ENCODE measurements around the gene BRME1.

Gene BRME1

GRCh38 chr19:13864046-13864666 is 41.8 kb downstream of the BRME1 start:
- Histone ChIP-seq H3K36me3 (ENCODE audit: control insufficient read depth in 4 of 4, insufficient read depth in 4 of 4, low read length in 3 of 4) (no peaks in the 10 kb centered on the region), H3K27ac (ENCODE audit: insufficient read depth in 1 of 2, low read depth in 1 of 2, low read length in 2 of 2, poor library complexity in 1 of 2, severe bottlenecking in 2 of 2) (peak overlapping the region in 1 of 2 experiments; percentile 25), H3K4me1 (ENCODE audit: control extremely low read depth in 1 of 4, control insufficient read depth in 4 of 4, insufficient read depth in 4 of 4, low read length in 3 of 4) (peaks cover 3 to 56% (median 48%) of the 10 kb centered on the region in 4 experiments), H3K9me3 (ENCODE audit: control extremely low read depth in 1 of 5, control insufficient read depth in 4 of 5, insufficient read depth in 2 of 5, low read depth in 1 of 5, low read length in 4 of 5) (no peaks in the 10 kb centered on the region), H3K27me3 (replicated peaks in 2 of 5; ENCODE audit: control insufficient read depth in 4 of 5, insufficient read depth in 5 of 5, low read length in 4 of 5) (no peaks in the 10 kb centered on the region), H3K4me3 (ENCODE audit: control insufficient read depth in 1 of 7, extremely low read depth in 1 of 7, insufficient read depth in 4 of 7, low read depth in 2 of 7, low read length in 6 of 7) (peak overlapping the region in 3 of 7 experiments; percentile 23 to 78 (median 70))
- ChIA-PET CTCF (interaction anchor here (0.6 to 10.0 kb wide), 7 partner anchors 8 to 81 kb away, joined by 3 to 147 read pairs (median 16); no protein-coding TSS in a partner anchor), POLR2A (interaction anchor here (0.6 to 11.2 kb wide), 6 partner anchors 9 to 76 kb away, joined by 3 to 555 read pairs (median 8); partner anchors contain the start of gene ZSWIM4)
- WGBS (ENCODE audit: insufficient coverage) = 24% methylated on average over 6 of the region's 13 CpGs
- DNase-seq = peak in 1 of 3 donors; percentile 62

- CTCF ChIA-PET = interaction anchor here (0.6 to 10.0 kb wide), 16 partner anchors 9 to 984 kb away, joined by 3 to 147 read pairs (median 5); no protein-coding TSS in a partner anchor
- 0% methylated on average over 18 of the region's 27 CpGs for WGBS (ENCODE audit: insufficient coverage)
These were observed 44.0 kb downstream of the BRME1 start for GRCh38 chr19:13861714-13862531.

GRCh38 chr19:13861392-13861713 is 44.6 kb downstream of the BRME1 start:
- ChIA-PET CTCF (interaction anchor here (0.6 to 10.0 kb wide), 10 partner anchors 11 to 82 kb away, joined by 3 to 147 read pairs (median 10); no protein-coding TSS in a partner anchor), POLR2A (interaction anchor here (0.6 to 11.2 kb wide), 7 partner anchors 12 to 544 kb away, joined by 3 to 555 read pairs (median 4); partner anchors contain the start of gene ZSWIM4)
- Histone ChIP-seq H3K27me3 (replicated peaks in 2 of 5; ENCODE audit: control insufficient read depth in 4 of 5, insufficient read depth in 5 of 5, low read length in 4 of 5) (no peaks in the 10 kb centered on the region), H3K27ac (ENCODE audit: insufficient read depth in 1 of 2, low read depth in 1 of 2, low read length in 2 of 2, poor library complexity in 1 of 2, severe bottlenecking in 2 of 2) (peak overlapping the region; percentile 94 to 96), H3K9me3 (ENCODE audit: control extremely low read depth in 1 of 5, control insufficient read depth in 4 of 5, insufficient read depth in 2 of 5, low read depth in 1 of 5, low read length in 4 of 5) (no peaks in the 10 kb centered on the region), H3K36me3 (ENCODE audit: control insufficient read depth in 4 of 4, insufficient read depth in 4 of 4, low read length in 3 of 4) (no peaks in the 10 kb centered on the region), H3K4me1 (ENCODE audit: control extremely low read depth in 1 of 4, control insufficient read depth in 4 of 4, insufficient read depth in 4 of 4, low read length in 3 of 4) (peaks cover 1 to 45% (median 38%) of the 10 kb centered on the region in 4 experiments), H3K4me3 (ENCODE audit: control insufficient read depth in 1 of 7, extremely low read depth in 1 of 7, insufficient read depth in 4 of 7, low read depth in 2 of 7, low read length in 6 of 7) (peak overlapping the region; percentile 40 to 88 (median 67))
- DNase-seq = no peak
- WGBS (ENCODE audit: insufficient coverage) = 3% methylated on average over 5 of the region's 11 CpGs

More at GRCh38 chr19:13861714-13862531, 44.0 kb downstream of the BRME1 start:
- peak overlapping the region; percentile 94 to 96 for H3K27ac ChIP-seq (ENCODE audit: insufficient read depth in 1 of 2, low read depth in 1 of 2, low read length in 2 of 2, poor library complexity in 1 of 2, severe bottlenecking in 2 of 2)
- peak; percentile 83 to 94 (median 93) for DNase-seq
- no peaks in the 10 kb centered on the region for H3K27me3 ChIP-seq (replicated peaks in 2 of 5; ENCODE audit: control insufficient read depth in 4 of 5, insufficient read depth in 5 of 5, low read length in 4 of 5)
- POLR2A ChIA-PET = interaction anchor here (0.6 to 11.2 kb wide), 13 partner anchors 12 to 801 kb away, joined by 3 to 555 read pairs (median 4); partner anchors contain the start of gene ZSWIM4
- H3K9me3 ChIP-seq (ENCODE audit: control extremely low read depth in 1 of 5, control insufficient read depth in 4 of 5, insufficient read depth in 2 of 5, low read depth in 1 of 5, low read length in 4 of 5) = no peaks in the 10 kb centered on the region
- H3K4me1 ChIP-seq (ENCODE audit: control extremely low read depth in 1 of 4, control insufficient read depth in 4 of 4, insufficient read depth in 4 of 4, low read length in 3 of 4) = peaks cover 3 to 51% (median 43%) of the 10 kb centered on the region in 4 experiments
- H3K4me3 ChIP-seq (ENCODE audit: control insufficient read depth in 1 of 7, extremely low read depth in 1 of 7, insufficient read depth in 4 of 7, low read depth in 2 of 7, low read length in 6 of 7) = peak overlapping the region; percentile 40 to 88 (median 67)
- no peaks in the 10 kb centered on the region for H3K36me3 ChIP-seq (ENCODE audit: control insufficient read depth in 4 of 4, insufficient read depth in 4 of 4, low read length in 3 of 4)

DNA sequence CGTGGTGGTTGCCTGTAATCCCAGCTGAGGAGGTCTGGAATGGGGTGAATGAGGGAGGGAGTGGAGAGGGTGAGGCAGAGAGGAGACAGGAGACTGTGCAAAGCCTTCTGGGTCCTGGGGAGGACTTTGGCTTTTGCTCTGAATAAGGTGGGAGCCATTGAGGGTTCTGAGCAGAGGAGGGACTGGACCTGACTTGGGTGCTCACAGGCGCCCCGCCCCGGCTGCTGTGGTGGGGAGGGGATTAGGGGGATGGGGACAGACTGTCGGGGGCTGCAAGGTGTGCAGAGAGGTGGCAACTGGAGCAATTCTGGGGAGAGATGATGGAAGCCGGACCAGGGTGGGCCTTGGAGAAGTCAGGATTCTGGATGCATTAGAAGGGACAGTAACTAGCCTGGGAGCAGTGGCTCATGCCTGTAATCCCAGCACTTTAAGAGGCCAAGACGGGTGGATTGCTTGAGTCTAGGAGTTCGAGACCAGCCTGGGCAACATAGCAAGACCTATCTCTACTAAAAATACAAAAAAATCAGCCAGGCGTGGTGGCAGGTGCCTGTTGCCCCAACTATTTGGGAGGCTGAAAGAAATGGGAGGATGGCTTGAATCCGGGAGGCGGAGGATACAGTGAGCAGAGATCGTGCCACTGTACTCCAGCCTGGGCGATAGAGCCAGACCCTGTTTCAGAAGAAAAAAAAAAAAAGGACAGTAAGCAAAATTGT is 45.1 kb downstream of the BRME1 start:
- peak overlapping the region; percentile 94 to 96 for H3K27ac ChIP-seq (ENCODE audit: insufficient read depth in 1 of 2, low read depth in 1 of 2, low read length in 2 of 2, poor library complexity in 1 of 2, severe bottlenecking in 2 of 2)
- ChIA-PET POLR2A (interaction anchor here (0.6 to 11.2 kb wide), 7 partner anchors 11 to 545 kb away, joined by 3 to 555 read pairs (median 4); partner anchors contain the start of gene ZSWIM4), CTCF (interaction anchor here (0.6 to 10.0 kb wide), 9 partner anchors 11 to 82 kb away, joined by 3 to 147 read pairs (median 7); no protein-coding TSS in a partner anchor)
- no peak for DNase-seq
- H3K27me3 ChIP-seq (replicated peaks in 2 of 5; ENCODE audit: control insufficient read depth in 4 of 5, insufficient read depth in 5 of 5, low read length in 4 of 5) = no peaks in the 10 kb centered on the region
- peaks cover 0 to 41% (median 34%) of the 10 kb centered on the region in 4 experiments for H3K4me1 ChIP-seq (ENCODE audit: control extremely low read depth in 1 of 4, control insufficient read depth in 4 of 4, insufficient read depth in 4 of 4, low read length in 3 of 4)
- peak overlapping the region in 3 of 7 experiments; percentile 68 to 88 (median 80) for H3K4me3 ChIP-seq (ENCODE audit: control insufficient read depth in 1 of 7, extremely low read depth in 1 of 7, insufficient read depth in 4 of 7, low read depth in 2 of 7, low read length in 6 of 7)
- WGBS (ENCODE audit: insufficient coverage) = 89% methylated on average over 12 of the region's 13 CpGs
- no peaks in the 10 kb centered on the region for H3K36me3 ChIP-seq (ENCODE audit: control insufficient read depth in 4 of 4, insufficient read depth in 4 of 4, low read length in 3 of 4)
- no peaks in the 10 kb centered on the region for H3K9me3 ChIP-seq (ENCODE audit: control extremely low read depth in 1 of 5, control insufficient read depth in 4 of 5, insufficient read depth in 2 of 5, low read depth in 1 of 5, low read length in 4 of 5)

- CTCF ChIA-PET = interaction anchor here (1.4 to 10.0 kb wide), 5 partner anchors 10 to 76 kb away, joined by 3 to 147 read pairs (median 7); no protein-coding TSS in a partner anchor
- H3K36me3 ChIP-seq (ENCODE audit: control insufficient read depth in 4 of 4, insufficient read depth in 4 of 4, low read length in 3 of 4) = no peaks in the 10 kb centered on the region
These were observed 46.5 kb downstream of the BRME1 start for GRCh38 chr19:13859361-13859880.

GRCh38 chr19:13856497-13856896 is 49.4 kb downstream of the BRME1 start:
- Histone ChIP-seq H3K4me1 (ENCODE audit: control extremely low read depth in 1 of 4, control insufficient read depth in 4 of 4, insufficient read depth in 4 of 4, low read length in 3 of 4) (peaks cover 0 to 19% (median 14%) of the 10 kb centered on the region in 4 experiments), H3K27ac (ENCODE audit: insufficient read depth in 1 of 2, low read depth in 1 of 2, low read length in 2 of 2, poor library complexity in 1 of 2, severe bottlenecking in 2 of 2) (no peak overlapping the region), H3K9me3 (ENCODE audit: control extremely low read depth in 1 of 5, control insufficient read depth in 4 of 5, insufficient read depth in 2 of 5, low read depth in 1 of 5, low read length in 4 of 5) (no peaks in the 10 kb centered on the region), H3K36me3 (ENCODE audit: control insufficient read depth in 4 of 4, insufficient read depth in 4 of 4, low read length in 3 of 4) (no peaks in the 10 kb centered on the region), H3K4me3 (ENCODE audit: control insufficient read depth in 1 of 7, extremely low read depth in 1 of 7, insufficient read depth in 4 of 7, low read depth in 2 of 7, low read length in 6 of 7) (no peak overlapping the region), H3K27me3 (replicated peaks in 2 of 5; ENCODE audit: control insufficient read depth in 4 of 5, insufficient read depth in 5 of 5, low read length in 4 of 5) (no peaks in the 10 kb centered on the region)
- CTCF ChIA-PET = interaction anchor here (1.2 to 10.0 kb wide), 2 partner anchors 7 to 11 kb away, joined by 3 to 129 read pairs; no protein-coding TSS in a partner anchor
- no CpG with 5 or more reads among the region's 2 CpGs for WGBS (ENCODE audit: insufficient coverage)
- no peak for DNase-seq
- POLR2A ChIA-PET = interaction anchor here (0.8 to 1.3 kb wide), 4 partner anchors 9 to 1674 kb away, joined by 4 to 6 read pairs (median 4); no protein-coding TSS in a partner anchor

More at GRCh38 chr19:13859361-13859880, 46.5 kb downstream of the BRME1 start:
- Histone ChIP-seq H3K4me3 (ENCODE audit: control insufficient read depth in 1 of 7, extremely low read depth in 1 of 7, insufficient read depth in 4 of 7, low read depth in 2 of 7, low read length in 6 of 7) (no peak overlapping the region), H3K9me3 (ENCODE audit: control extremely low read depth in 1 of 5, control insufficient read depth in 4 of 5, insufficient read depth in 2 of 5, low read depth in 1 of 5, low read length in 4 of 5) (no peaks in the 10 kb centered on the region), H3K4me1 (ENCODE audit: control extremely low read depth in 1 of 4, control insufficient read depth in 4 of 4, insufficient read depth in 4 of 4, low read length in 3 of 4) (peaks cover 0 to 36% (median 29%) of the 10 kb centered on the region in 4 experiments), H3K27me3 (replicated peaks in 2 of 5; ENCODE audit: control insufficient read depth in 4 of 5, insufficient read depth in 5 of 5, low read length in 4 of 5) (no peaks in the 10 kb centered on the region), H3K27ac (ENCODE audit: insufficient read depth in 1 of 2, low read depth in 1 of 2, low read length in 2 of 2, poor library complexity in 1 of 2, severe bottlenecking in 2 of 2) (no peak overlapping the region)
- 100% methylated on average over 2 of the region's 3 CpGs for WGBS (ENCODE audit: insufficient coverage)
- DNase-seq = peak in 2 of 3 donors; percentile 72 to 75
- POLR2A ChIA-PET = interaction anchor here (8.7 to 11.2 kb wide), 2 partner anchors 10 to 21 kb away, joined by 284 to 555 read pairs; no protein-coding TSS in a partner anchor
